Measurements from ENCODE around the gene OBSCN. TPM values are rescaled to one million over a fixed set of nuclear protein-coding genes. Genes with fewer than 3 reads are reported as not detected.
"Not testable (repeated sequence)": the region's sequence is repeated elsewhere in the genome, so short reads cannot be mapped to it uniquely, and the experiment has no call there.

Gene OBSCN
- total and polyA plus RNA-seq, 2 of the 4 experiments (the other 2 are of a cell fraction): 4.1 to 9.5 TPM

GRCh38 chr1:228243989-228244388 lies 36.1 kb downstream of the OBSCN start:
- H3K4me3 ChIP-seq (ENCODE audit: insufficient read depth, low read depth, low read length); H3K4me2 ChIP-seq (ENCODE audit: low read depth, low read length); H3K27me3 ChIP-seq (ENCODE audit: control insufficient read depth, insufficient read depth, low read length); POLR2A ChIA-PET (ENCODE audit: unreplicated experiment); H4K5ac ChIP-seq (ENCODE audit: low read depth, low read length); H2AK9ac ChIP-seq (replicated peaks; ENCODE audit: low read depth, low read length, poor library complexity); H4K20me1 ChIP-seq (ENCODE audit: insufficient read depth, low read length); H4K91ac ChIP-seq (ENCODE audit: insufficient read depth, low read depth, low read length); BruUV-seq (replicated peaks); H3K27ac ChIP-seq (ENCODE audit: insufficient read depth, low read length); H3K23ac ChIP-seq (ENCODE audit: low read depth, low read length); H3K9ac ChIP-seq (ENCODE audit: low read depth, low read length); H4K8ac ChIP-seq (ENCODE audit: low read depth in 2 of 2, low read length in 2 of 2); H2BK15ac ChIP-seq (ENCODE audit: low read depth, low read length); H3K56ac ChIP-seq (ENCODE audit: extremely low read depth, insufficient read depth, low read length); H3K14ac ChIP-seq (replicated peaks; ENCODE audit: low read depth, low read length); H3K9me1 ChIP-seq (ENCODE audit: insufficient read depth, low read length); H3K4me1 ChIP-seq (ENCODE audit: control insufficient read depth, insufficient read depth, low read length); H3K79me1 ChIP-seq (ENCODE audit: low read depth in 1 of 2, low read length in 2 of 2); intact Hi-C loops (cut with micrococcal nuclease); DNase-seq; H2AFZ ChIP-seq (replicated peaks; ENCODE audit: low read length, poor library complexity); H2BK5ac ChIP-seq (ENCODE audit: low read depth, low read length, poor library complexity, severe bottlenecking); H3K18ac ChIP-seq (ENCODE audit: low read depth, low read length); in situ Hi-C loops (cut with MboI; ENCODE audit: low sequenced_read_pairs); H2BK20ac ChIP-seq (ENCODE audit: low read depth, low read length); dilution Hi-C loops (cut with HindIII; ENCODE audit: low sequenced_read_pairs, unreplicated experiment); CTCF ChIA-PET; H2BK120ac ChIP-seq (ENCODE audit: low read depth, low read length); H2AK5ac ChIP-seq (ENCODE audit: low read depth, low read length); H3K4ac ChIP-seq (ENCODE audit: low read depth, low read length); ATAC-seq (ENCODE audit: low read depth): not testable (repeated sequence)
- H3K9me3 ChIP-seq (ENCODE audit: control insufficient read depth, insufficient read depth, low read length): peaks cover 46% of the 10 kb centered on the region
- H3K36me3 ChIP-seq (ENCODE audit: control insufficient read depth, insufficient read depth, low read length): peaks cover 54% of the 10 kb centered on the region
- no CpG with 5 or more reads among the region's 5 CpGs for WGBS, 2 experiments (ENCODE audit: extremely low coverage in 2 of 2, insufficient read length in 1 of 2)
